HCT116 (cell line): ENCODE results near the gene AK3. TPM values are rescaled to one million over a fixed set of nuclear protein-coding genes. Genes with fewer than 3 reads are reported as not detected.

Source experiments
- ATAC-seq: fragments of 200-7000 bp; cut with Tn5 transposase; 2 replicates; pipeline ENCODE4 v1.9.1; 2020; ENCODE audit warnings: mild to moderate bottlenecking, moderate library complexity
- BruUV-seq: library from RNA; stranded (reverse); fragments of 400-500 nt; replicated peaks from 2 replicates; lab custom pipeline; 2021; lab: Mats Ljungman, UMichigan
- CTCF ChIA-PET: fragments of 300-600 bp; sonication (Branson Sonifier 250); formaldehyde crosslinking; loops from one replicate; lab custom pipeline; 2021; ENCODE audit warnings: antibody characterized with exemption; lab: Charles Lee
- POLR2A ChIA-PET: fragments of 300-600, 350-600 bp; sonication (Branson Sonifier 250); formaldehyde crosslinking; loops from one replicate; lab custom pipeline; 2021; ENCODE audit warnings: antibody characterized with exemption; lab: Charles Lee
- RAD21 ChIA-PET, 2 experiments: fragments of 300-600 bp; sonication (Branson Sonifier 250); formaldehyde crosslinking; loops; one replicate each; lab custom pipeline; 2023; ENCODE audit warnings: low total read pairs in 2 of 2; ENCODE audit not compliant: uncharacterized antibody in 2 of 2, unreplicated experiment in 2 of 2, low non-redundant PET in 1 of 2; lab: Charles Lee
- DNase-seq: peaks from one replicate; pipeline ENCODE4 v3.0.0-alpha.2; 2010; ENCODE audit warnings: low read depth, low spot score
- H2AFZ ChIP-seq: fragments of 200-600 bp; shearing (Covaris generic), sonication (generic); 2 replicates; pipeline ENCODE4 v1.6.1; 2017; ENCODE audit warnings: low read depth, mixed run types, mixed read lengths, antibody characterized with exemption, low read length; ENCODE audit not compliant: poor library complexity, severe bottlenecking
- H3K27ac ChIP-seq: 2 replicates; pipeline ENCODE4 v1.5.1; 2012; ENCODE audit warnings: low read depth, low read length
- H3K27me3 ChIP-seq: fragments of 200-600 bp; sonication (generic); 2 replicates; pipeline ENCODE4 v1.6.1; 2016; ENCODE audit warnings: mixed run types, low read length, mixed read lengths; ENCODE audit not compliant: insufficient read depth
- H3K36me3 ChIP-seq, 2 experiments: fragments of 200-500 bp in 1 of 2; fragments of 200-600 bp in 1 of 2; sonication (Bioruptor generic) in 1 of 2; sonication (generic) in 1 of 2; 2 replicates each; pipeline versions ENCODE4 v1.5.1 to v1.6.1; 2014 to 2016; ENCODE audit warnings: low read length in 2 of 2, inconsistent platforms in 1 of 2, mixed read lengths in 1 of 2, mixed run types in 1 of 2; ENCODE audit not compliant: insufficient read depth in 2 of 2, control insufficient read depth in 1 of 2
- H3K4me1 ChIP-seq, 2 experiments: fragments of 200-600 bp in 1 of 2; sonication (generic) in 1 of 2; 2 replicates each; pipeline versions ENCODE4 v1.5.1 to v1.6.1; 2012 to 2017; ENCODE audit warnings: low read length in 2 of 2, inconsistent platforms in 1 of 2, mild to moderate bottlenecking in 1 of 2, mixed read lengths in 1 of 2, mixed run types in 1 of 2, moderate library complexity in 1 of 2; ENCODE audit not compliant: insufficient read depth in 2 of 2, control insufficient read depth in 1 of 2
- H3K4me2 ChIP-seq: fragments of 200-600 bp; sonication (generic); 2 replicates; pipeline ENCODE4 v1.6.1; 2017; ENCODE audit warnings: mixed run types, low read length, mixed read lengths
- H3K4me3 ChIP-seq, 2 experiments: fragments of 200-600 bp in 1 of 2; sonication (generic) in 1 of 2; replicated peaks in 1 of 2; 2 replicates each; pipeline ENCODE4 v1.5.1; 2011 to 2016; ENCODE audit warnings: low read length in 2 of 2, control low read depth in 1 of 2, low read depth in 1 of 2, mild to moderate bottlenecking in 1 of 2, mixed read lengths in 1 of 2, mixed run types in 1 of 2
- H3K79me2 ChIP-seq: fragments of 200-600 bp; sonication (generic); 2 replicates; pipeline ENCODE4 v1.6.1; 2017; ENCODE audit warnings: mild to moderate bottlenecking, mixed run types, low read length, moderate library complexity, mixed read lengths; ENCODE audit not compliant: insufficient read depth
- H3K9ac ChIP-seq: fragments of 200-600 bp; sonication (generic); 2 replicates; pipeline ENCODE4 v1.6.1; 2016; ENCODE audit warnings: low read length, mixed read lengths
- H3K9me2 ChIP-seq: fragments of 200-600 bp; sonication (generic), shearing (Covaris generic); 2 replicates; pipeline ENCODE4 v1.6.1; 2017; ENCODE audit warnings: mixed run types, mild to moderate bottlenecking, moderate library complexity; ENCODE audit not compliant: insufficient read depth
- H3K9me3 ChIP-seq, 2 experiments: fragments of 200-500 bp in 1 of 2; fragments of 200-600 bp in 1 of 2; sonication (Bioruptor generic) in 1 of 2; sonication (generic) in 1 of 2; 2 replicates each; pipeline ENCODE4 v1.6.1; 2014 to 2017; ENCODE audit warnings: low read length in 2 of 2, mixed read lengths in 2 of 2, inconsistent platforms in 1 of 2, low read depth in 1 of 2, mild to moderate bottlenecking in 1 of 2, mixed run types in 1 of 2, moderate library complexity in 1 of 2; ENCODE audit not compliant: control insufficient read depth in 1 of 2, insufficient read depth in 1 of 2
- H4K20me1 ChIP-seq: fragments of 200-600 bp; sonication (generic), shearing (Covaris generic); 2 replicates; pipeline ENCODE4 v1.6.1; 2017; ENCODE audit warnings: mixed run types, mild to moderate bottlenecking, moderate library complexity; ENCODE audit not compliant: insufficient read depth
- EGR1 ChIP-seq: IDR thresholded peaks from 2 replicates; pipeline ENCODE4 v1.6.1; 2012; ENCODE audit warnings: low read depth
- EZH2 ChIP-seq: fragments of 200-600 bp; sonication (generic); IDR thresholded peaks from 2 replicates; pipeline ENCODE4 v1.6.1; 2017; ENCODE audit warnings: antibody characterized with exemption, mixed run types
- MAX ChIP-seq: IDR thresholded peaks from 2 replicates; pipeline ENCODE4 v1.6.1; 2012
- SIN3A ChIP-seq: IDR thresholded peaks from 2 replicates; pipeline ENCODE4 v1.6.1; 2012; ENCODE audit warnings: low read depth
- SRF ChIP-seq: IDR thresholded peaks from 2 replicates; pipeline ENCODE4 v1.6.1; 2012; ENCODE audit warnings: low read depth
- ZFX ChIP-seq: fragments of 450-650 bp; IDR thresholded peaks from 2 replicates; pipeline ENCODE4 v1.6.1; 2017
- intact Hi-C: fragments of 100-400 bp; cut with micrococcal nuclease; formaldehyde crosslinking; loops from 2 replicates; pipeline ENCODE4 v1.10.0; 2022
- total RNA-seq: library from RNA; stranded (reverse); gene quantifications from one replicate; pipeline ENCODE4 v1.2.1, GENCODE V29; 2021; ENCODE audit not compliant: unreplicated experiment

The AK3 gene
- total RNA-seq, 1 experiment from 2014 or later: 43.0 TPM

DNA sequence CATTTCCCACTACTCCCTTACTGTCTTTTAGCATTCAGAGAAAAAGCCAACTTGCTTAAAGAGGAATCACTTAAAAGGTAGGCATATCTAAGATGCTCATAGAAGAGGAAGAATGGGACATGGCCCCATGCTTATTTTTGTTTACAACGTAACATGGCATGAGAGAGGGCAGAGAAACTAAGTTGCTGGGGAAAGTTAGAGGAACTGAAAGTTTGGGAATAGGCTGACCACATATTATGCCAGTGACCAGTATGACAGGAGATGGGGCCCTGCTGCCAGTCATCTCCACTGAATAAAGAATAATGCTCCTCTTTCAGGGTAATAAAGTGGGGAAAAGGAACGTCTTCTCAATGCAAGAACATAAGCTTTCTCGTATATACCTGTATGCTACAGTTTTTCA lies 77.0 kb downstream of the AK3 start:
- Histone ChIP-seq H4K20me1 (no peaks in the 10 kb centered on the region), H3K9me2 (no peaks in the 10 kb centered on the region), H3K27ac (no peak overlapping the region), H3K36me3 (no peaks in the 10 kb centered on the region), H3K9ac (no peak overlapping the region), H2AFZ (no peak overlapping the region), H3K4me2 (no peak overlapping the region), H3K79me2 (no peaks in the 10 kb centered on the region; the same call in 1 of the 2 replicates), H3K4me1 (peaks cover 17 to 28% of the 10 kb centered on the region in 2 experiments), H3K27me3 (no peaks in the 10 kb centered on the region), H3K4me3 (no peak overlapping the region), H3K9me3 (no peaks in the 10 kb centered on the region)
- no peak for TF ChIP-seq EZH2
- no peak for TF ChIP-seq SRF
- no peak for TF ChIP-seq ZFX
- TF ChIP-seq SIN3A: no peak
- TF ChIP-seq EGR1: no peak
- no peak for TF ChIP-seq MAX
- DNase-seq: no peak
- intact Hi-C loops: loop anchor here (10.0 kb wide), 2 partner anchors 321 to 931 kb away; partner anchors contain the start of gene JAK2
- no peak for ATAC-seq
- RAD21 ChIA-PET: no interaction called here
- POLR2A ChIA-PET: no interaction called here
- CTCF ChIA-PET: no interaction called here
- BruUV-seq: no TSS peak

DNA sequence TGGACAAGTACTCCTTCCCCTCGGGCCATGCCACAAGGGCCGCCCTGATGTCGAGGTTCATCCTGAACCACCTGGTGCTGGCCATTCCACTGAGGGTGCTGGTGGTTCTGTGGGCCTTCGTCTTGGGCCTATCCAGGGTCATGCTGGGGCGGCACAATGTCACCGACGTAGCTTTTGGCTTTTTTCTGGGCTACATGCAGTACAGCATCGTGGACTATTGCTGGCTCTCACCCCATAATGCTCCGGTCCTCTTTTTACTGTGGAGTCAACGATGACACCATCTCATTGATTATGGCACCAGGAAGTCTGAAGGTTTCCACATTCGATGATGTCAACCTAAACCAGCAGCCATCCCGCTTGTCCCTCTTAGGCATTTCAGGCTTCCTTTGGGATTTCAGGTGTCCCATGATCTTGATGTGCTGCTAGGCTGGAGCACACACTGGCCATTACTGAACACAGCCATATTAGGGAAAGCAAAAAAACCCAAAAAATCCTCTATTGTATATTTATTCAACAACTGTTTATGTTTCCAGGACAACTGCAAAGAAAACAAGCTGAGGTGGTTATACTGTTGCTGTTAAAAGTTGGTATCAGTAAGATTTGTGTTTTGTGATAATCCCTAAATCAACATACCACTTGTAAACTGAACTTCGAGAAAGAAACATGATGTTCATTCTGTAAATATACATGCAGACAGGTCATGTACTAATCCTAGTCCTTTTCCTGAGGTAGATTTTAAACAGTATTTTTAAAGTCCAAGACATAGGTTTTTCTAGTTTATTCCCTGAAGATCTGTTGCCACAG lies 77.8 kb downstream of the AK3 start:
- H3K9me2 ChIP-seq: no peaks in the 10 kb centered on the region
- no peak overlapping the region for H2AFZ ChIP-seq
- no peaks in the 10 kb centered on the region for H4K20me1 ChIP-seq
- H3K36me3 ChIP-seq: no peaks in the 10 kb centered on the region
- ChIA-PET POLR2A (no interaction called here), RAD21 (no interaction called here), CTCF (interaction anchor here (1.0 to 1.3 kb wide), 3 partner anchors 23 to 280 kb away, joined by 3 to 4 read pairs (median 3); no protein-coding TSS in a partner anchor)
- intact Hi-C loops: loop anchor here (10.0 kb wide), 2 partner anchors 322 to 932 kb away; partner anchors contain the start of gene JAK2
- H3K79me2 ChIP-seq: no peaks in the 10 kb centered on the region; the same call in 1 of the 2 replicates
- peak overlapping the region; percentile 75 to 77 for H3K4me3 ChIP-seq
- no peaks in the 10 kb centered on the region for H3K9me3 ChIP-seq
- ATAC-seq (no peak), DNase-seq (no peak)
- H3K27ac ChIP-seq: peak overlapping the region; percentile 70; the same call in 1 of the 2 replicates
- H3K27me3 ChIP-seq: no peaks in the 10 kb centered on the region
- peaks cover 17 to 28% of the 10 kb centered on the region in 2 experiments for H3K4me1 ChIP-seq
- H3K9ac ChIP-seq: peak overlapping the region; percentile 82
- TSS peak; percentile 53 for BruUV-seq
- no peak for TF ChIP-seq SRF
- 0 out of 2 replicates have a peak, but pooled peaks have one; percentile 0 for TF ChIP-seq MAX
- H3K4me2 ChIP-seq: peak overlapping the region; percentile 92
